Skin of body (tissue), 2 donors: ENCODE results near the gene IL17C. TPM values are rescaled to one million over a fixed set of nuclear protein-coding genes. Genes with fewer than 3 reads are reported as not detected.

Experiments
- DNase-seq: peaks from one replicate; lab custom pipeline; 2025; lab: John Stamatoyannopoulos, UW
- total RNA-seq: library from RNA; depleted of rRNA; stranded (reverse); fragments of >200 nt; gene quantifications from one replicate; pipeline ENCODE4 v1.2.3, GENCODE V29; 2014

Gene IL17C
- total RNA-seq, 1 donor from 2014 or later = 0.39 TPM

DNA sequence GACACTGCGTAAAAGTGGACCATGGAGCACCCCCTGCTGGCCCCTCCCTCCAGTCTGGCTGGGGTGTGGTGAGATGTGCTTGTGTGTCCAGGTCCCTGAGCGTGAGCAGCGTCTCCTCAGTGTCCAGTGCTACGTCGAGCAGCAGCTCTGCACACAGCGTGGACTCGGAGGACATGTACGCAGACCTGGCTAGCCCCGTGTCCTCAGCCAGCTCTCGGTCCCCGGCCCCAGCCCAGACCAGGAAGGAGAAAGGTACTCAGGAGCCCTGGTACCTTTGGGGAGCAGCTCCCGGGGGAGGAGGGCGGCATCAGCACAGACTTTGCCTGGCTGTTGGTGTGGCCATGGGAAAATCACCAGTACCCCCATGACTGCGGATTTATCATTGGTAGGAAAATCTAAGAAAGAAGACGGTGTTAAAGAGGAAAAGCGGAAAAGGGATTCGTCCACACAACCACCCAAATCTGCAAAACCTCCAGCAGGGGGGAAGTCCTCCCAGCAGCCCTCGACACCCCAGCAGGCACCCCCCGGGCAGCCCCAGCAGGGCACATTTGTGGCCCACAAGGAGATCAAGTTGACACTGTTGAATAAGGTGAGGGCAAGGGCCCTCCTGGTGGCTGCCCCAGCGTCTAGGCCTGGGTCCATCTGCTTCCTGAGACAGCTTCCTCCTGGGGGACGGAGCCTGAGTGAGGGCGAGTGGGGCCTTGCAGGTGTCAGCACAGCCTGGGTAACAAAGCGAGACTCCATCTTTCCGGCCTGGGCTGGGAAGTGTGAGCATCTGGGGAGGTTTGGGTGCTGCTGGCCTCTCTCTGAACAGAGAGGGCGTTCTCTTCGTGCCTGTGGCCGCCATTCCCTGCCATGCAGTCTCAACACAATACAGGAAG lies 10.6 kb upstream of the IL17C start:
- DNase-seq = no peak

DNA sequence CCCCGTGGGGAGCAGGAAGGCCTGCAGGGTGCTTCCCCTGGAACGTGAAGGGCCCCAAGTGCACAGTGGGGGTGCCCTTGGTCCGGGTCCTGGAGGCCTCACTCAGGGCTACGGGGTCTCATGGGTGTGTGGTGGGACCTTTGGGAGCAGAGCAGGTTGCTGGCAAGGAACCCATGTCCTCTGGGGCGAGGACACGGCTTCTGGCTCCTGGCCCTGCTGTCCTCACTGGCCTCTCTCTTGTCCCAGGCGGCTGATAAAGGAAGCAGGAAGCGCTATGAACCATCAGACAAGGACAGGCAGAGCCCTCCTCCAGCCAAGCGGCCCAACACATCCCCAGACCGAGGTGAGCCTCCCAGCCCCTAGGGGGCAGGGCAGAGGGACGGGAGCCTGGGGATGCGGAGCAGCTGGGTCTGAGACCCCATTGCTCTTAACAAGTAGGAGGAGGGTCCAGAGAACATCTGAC lies 9.8 kb upstream of the IL17C start:
- peak; percentile 4 for DNase-seq

GRCh38 chr16:88629835-88630234 lies 8.5 kb upstream of the IL17C start:
- no peak for DNase-seq

GRCh38 chr16:88630433-88630832 lies 7.9 kb upstream of the IL17C start:
- DNase-seq = no peak

DNA sequence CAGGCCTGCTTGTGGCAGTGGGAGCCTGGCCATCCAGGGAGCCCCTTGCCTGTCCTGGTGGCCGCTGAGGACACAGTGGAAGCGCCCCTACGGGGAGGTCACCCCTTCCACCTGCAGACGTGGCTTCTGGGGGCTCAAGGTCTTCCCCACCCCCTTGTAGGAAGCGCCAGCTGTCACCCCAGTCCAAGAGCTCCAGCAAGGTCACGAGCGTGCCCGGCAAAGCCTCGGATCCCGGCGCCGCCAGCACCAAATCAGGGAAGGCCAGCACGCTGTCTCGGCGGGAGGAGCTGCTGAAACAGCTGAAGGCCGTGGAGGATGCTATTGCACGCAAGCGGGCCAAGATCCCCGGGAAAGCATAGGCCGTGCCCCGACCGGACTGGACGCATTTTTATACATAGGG lies 7.4 kb upstream of the IL17C start:
- DNase-seq = no peak

DNA sequence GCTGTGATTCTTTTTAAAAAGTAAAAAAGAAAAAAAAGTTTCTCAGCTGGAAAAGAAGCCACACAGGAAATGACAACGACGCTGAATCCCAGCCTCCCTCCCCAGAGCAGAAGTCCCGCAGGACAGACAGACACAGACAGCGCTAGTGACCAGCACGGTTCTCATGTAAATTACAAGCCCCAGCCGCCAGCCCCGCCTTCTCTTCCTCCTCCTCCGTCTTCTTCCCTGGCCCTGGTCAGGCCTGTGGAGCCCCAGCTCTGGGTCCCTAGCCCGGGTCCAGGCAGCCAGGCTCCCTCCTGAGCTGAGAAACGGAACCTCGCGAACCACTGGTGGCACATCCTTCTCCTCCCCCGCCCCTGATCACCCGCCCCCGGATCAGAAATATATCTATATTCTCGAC lies 7.0 kb upstream of the IL17C start:
- no peak for DNase-seq

GRCh38 chr16:88631920-88632586 lies 6.3 kb upstream of the IL17C start:
- DNase-seq = no peak

GRCh38 chr16:88632587-88632930 lies 5.8 kb upstream of the IL17C start:
- no peak for DNase-seq

GRCh38 chr16:88633684-88634140 lies 4.7 kb upstream of the IL17C start:
- DNase-seq = no peak

DNA sequence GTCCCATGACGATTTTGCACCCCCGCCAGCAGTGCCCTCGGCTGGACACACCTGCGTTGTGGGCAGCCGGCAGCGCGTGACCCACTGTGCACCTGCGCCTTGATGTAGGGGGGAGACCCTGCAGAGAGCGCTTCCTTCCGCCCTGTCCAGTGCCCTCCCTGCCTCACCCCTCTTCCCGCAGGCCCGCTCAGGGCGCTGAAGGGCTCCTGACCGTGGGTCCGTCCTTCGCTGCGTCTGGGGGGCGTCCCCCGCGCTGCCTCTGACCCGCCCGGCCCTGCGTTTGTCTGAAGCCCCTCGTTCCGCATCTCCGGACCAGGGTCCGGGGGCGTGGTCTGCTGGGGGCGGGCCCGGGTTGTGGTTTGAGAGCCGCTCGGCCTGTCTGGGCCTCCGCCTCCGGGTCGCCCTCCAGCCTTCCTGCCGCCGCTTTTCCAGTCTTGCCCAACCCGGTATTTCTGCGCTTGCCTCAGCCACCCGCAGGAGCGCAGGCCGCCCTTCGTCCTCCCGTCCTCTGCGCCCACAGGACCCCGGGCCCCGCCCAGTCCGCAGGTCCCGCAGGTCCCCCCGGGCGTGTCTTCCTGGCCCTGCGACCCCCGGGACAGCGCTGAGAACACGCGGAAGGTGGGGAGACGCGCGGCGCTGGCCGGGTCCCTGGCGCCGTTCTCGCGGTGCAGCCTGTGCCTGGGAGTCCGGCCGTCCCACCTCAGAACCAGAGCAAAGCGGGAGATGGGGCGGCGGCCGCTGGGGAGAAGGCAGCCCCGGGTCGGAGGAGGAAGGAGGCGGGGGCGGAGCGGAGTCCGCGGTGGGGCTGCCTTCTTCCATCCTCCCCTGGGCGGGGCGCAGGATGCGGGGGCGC lies 4.0 kb upstream of the IL17C start:
- no peak for DNase-seq

DNA sequence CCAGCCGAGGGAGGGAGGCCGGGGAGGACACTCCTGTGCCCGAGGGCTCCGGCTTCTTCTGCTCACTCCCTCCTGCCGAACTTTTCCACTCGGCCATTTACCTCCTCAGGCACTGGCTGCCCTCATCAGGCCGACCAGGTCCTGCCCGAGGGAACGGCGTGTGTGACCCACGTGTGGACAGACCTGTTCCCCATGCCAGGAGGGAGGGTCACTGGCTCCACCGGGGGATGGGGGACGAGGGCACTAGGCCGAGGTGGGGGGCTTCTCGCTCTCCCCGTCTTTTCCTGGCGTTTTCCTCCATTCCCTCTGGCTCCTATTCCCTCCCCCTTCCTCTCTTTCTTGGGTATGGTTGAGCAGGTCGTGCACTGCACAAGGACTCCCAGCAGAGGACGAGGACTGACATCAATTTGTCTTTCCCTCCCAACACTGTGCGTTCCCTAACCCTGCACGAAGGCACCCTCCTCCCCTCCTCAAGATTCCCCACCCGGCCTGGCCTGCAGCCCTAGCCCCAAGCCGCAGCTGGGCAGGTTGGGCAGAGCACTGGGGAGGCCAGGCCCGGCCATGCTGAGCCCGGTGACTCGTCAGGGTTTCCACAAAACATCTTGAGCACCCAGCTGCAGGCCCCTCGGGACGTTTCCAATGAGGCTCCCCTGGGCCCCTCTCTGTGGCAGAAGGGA lies 3.2 kb upstream of the IL17C start:
- DNase-seq = no peak

- no peak for DNase-seq
These were observed 2.6 kb upstream of the IL17C start for GRCh38 chr16:88635671-88636319.

- no peak for DNase-seq
These were observed 1.7 kb upstream of the IL17C start for GRCh38 chr16:88636488-88637265.

DNA sequence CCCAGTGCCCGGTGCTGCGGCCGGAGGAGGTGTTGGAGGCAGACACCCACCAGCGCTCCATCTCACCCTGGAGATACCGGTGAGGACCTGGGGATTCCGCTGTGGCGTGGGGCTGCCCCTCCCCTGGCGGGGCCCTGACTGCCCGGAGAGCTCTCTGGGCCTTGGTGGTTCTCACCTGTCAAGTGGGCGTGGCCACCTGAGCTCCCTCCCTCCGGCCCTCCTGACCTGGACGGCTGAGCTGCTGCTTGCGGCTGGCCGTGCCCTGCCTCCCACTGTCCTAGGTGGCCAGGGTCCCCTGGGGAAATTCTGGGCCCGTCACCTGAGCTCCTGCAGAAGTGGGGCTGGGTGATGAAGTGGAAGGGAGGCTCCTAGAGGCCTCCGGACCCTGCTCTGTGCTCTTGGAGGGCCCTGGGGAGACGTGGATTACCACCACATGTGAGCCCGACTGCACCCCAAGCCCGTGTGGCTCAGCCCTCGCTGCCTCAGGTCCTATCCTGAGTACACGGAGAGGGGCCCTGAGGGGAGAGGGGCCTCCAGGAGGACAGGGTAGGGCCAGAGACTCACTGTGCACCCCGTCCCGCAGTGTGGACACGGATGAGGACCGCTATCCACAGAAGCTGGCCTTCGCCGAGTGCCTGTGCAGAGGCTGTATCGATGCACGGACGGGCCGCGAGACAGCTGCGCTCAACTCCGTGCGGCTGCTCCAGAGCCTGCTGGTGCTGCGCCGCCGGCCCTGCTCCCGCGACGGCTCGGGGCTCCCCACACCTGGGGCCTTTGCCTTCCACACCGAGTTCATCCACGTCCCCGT lies 1.1 kb downstream of the IL17C start:
- DNase-seq = no peak

DNA sequence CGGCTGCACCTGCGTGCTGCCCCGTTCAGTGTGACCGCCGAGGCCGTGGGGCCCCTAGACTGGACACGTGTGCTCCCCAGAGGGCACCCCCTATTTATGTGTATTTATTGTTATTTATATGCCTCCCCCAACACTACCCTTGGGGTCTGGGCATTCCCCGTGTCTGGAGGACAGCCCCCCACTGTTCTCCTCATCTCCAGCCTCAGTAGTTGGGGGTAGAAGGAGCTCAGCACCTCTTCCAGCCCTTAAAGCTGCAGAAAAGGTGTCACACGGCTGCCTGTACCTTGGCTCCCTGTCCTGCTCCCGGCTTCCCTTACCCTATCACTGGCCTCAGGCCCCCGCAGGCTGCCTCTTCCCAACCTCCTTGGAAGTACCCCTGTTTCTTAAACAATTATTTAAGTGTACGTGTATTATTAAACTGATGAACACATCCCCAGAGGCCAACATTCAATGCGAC lies 1.7 kb downstream of the IL17C start:
- DNase-seq = no peak

DNA sequence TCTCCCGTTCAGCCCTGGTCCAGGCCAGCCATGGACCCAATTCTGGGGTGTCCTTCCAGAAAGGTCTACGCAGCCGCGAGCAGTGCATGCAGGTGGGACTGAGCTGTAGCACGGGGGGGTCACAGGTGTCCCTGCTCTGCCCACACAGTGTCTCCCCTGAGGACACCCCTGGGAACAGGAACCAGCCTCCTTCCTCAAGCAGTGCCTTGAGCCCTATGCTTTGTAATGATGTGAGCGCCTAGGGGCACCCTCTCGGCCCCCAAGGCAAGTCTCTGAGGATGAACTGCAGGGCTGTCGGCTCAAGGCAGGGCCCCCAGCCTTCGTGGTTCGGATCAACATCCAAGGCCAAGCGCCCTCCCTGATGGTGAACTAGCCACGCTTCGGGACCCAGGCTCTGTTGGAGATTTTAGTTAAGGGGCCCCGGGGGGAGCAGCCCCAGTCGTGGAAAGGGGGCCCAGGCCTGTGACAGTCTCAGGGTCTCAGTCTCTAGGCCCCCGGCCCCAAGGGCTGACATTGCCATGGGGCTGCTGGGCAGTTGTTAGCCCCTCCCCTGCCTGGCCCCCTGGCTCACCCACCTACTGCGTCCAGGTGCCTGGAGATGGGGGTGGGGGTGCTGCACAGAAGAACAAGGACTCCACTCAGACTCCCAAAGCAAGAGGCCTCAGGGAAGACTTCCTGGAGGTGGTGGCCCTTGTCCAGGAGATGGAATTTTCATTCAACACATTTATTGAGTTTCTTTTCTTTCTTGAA lies 2.3 kb downstream of the IL17C start:
- DNase-seq = no peak

DNA sequence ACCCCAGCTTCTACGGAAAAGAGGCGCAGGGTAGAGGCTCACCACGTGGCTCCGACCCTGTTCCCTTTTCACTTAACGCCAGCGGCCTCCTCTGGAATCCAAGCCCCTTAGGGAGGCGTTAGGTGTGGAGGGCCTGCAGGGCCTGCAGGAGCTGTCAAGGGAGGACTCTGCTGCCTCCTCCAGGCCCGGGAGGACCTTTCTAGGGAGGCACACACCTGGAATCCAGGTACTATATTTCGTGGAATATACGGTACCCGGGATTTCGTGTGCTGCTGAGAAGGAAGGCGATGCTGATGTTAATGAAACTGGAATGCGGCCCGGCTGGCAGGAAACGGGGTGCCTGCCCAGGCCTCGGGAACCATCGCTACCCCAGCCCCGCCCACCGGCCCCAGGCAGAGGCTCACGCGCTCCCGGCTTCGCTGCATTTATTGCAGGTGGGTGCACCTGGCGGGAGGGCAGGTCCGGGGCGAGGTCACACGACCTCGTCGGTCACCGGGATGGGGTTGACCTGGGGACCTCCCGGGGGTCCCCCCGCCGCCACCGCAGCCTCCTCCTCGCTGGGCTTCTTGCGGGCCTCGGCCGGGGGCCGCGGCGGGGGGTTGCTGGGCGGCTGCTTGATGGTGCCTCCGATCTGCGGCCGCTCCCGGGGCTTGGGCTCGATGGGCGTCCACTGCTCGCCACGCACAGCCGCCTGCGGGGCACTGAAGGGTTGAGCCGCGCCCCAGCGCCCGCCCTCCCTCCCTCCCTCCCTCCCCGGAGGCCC lies 4.7 kb downstream of the IL17C start:
- no peak for DNase-seq

DNA sequence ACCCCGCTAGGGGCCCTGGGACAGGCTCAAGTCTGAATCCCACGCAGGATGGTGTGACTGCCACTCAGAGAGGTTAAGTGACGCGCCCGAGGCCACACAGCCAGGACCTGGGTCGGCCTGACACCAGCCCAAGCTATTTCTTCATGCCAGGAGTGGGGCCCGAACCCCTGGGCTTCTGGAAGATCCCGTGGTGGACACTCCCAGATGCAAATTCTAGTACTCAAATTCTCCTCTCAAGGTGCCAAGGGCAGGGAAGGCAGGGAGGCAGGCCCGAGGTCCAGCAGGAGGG lies 5.2 kb downstream of the IL17C start:
- DNase-seq = no peak
